ENCODE results near the gene PLCL2.

PLCL2 gene

DNA sequence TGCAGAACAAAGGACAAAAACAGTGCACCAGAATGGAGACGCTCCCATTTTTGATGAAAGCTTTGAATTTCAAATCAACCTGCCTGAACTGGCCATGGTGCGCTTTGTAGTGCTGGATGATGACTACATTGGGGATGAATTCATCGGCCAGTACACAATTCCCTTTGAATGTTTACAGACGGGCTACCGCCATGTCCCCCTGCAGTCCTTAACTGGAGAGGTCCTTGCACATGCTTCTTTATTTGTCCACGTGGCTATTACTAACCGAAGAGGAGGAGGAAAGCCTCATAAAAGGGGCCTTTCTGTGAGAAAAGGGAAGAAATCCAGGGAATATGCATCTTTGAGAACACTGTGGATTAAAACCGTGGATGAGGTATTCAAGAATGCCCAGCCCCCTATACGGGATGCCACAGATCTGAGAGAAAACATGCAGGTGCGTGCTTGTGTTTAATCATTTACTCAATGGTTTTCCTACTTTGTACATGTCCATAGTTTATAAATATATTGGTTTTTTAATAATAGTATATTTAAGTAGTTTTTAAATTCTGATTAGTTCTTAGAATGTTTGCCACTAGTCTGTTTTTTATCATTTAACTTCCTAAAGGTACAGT lies 127.1 kb downstream of the PLCL2 start:
- Histone ChIP-seq H3K4me2 (ENCODE audit: low read length) (no peak overlapping the region), H4K20me1 (ENCODE audit: insufficient read depth, low read length) (no peaks in the 10 kb centered on the region), H3F3A (ENCODE audit: insufficient read depth, low read length) (no peaks in the 10 kb centered on the region), H2AFZ (ENCODE audit: low read length) (no peak overlapping the region), H3K36me3 (ENCODE audit: insufficient read depth, low read length) (peaks cover 54% of the 10 kb centered on the region), H3K4me3 (ENCODE audit: low read depth, low read length, poor library complexity, severe bottlenecking) (no peak overlapping the region), H3K9me3 (ENCODE audit: low read length) (no peaks in the 10 kb centered on the region), H3K27ac (ENCODE audit: low read depth, low read length, poor library complexity, severe bottlenecking) (no peak overlapping the region), H3K9ac (ENCODE audit: low read length) (no peak overlapping the region), H3K4me1 (ENCODE audit: insufficient read depth, low read length, severe bottlenecking) (no peaks in the 10 kb centered on the region), H3K9me2 (ENCODE audit: low read depth, low read length) (no peaks in the 10 kb centered on the region), H3K79me2 (ENCODE audit: insufficient read depth, low read length) (peaks cover 23% of the 10 kb centered on the region), H3K27me3 (ENCODE audit: insufficient read depth, low read length) (no peaks in the 10 kb centered on the region)
- no peak for TF ChIP-seq CTCF (IDR thresholded peaks at IDR 0.05; ENCODE audit: low read length)
- no peak for TF ChIP-seq EZH2 (IDR thresholded peaks at IDR 0.05; ENCODE audit: borderline replicate concordance, low read length)

DNA sequence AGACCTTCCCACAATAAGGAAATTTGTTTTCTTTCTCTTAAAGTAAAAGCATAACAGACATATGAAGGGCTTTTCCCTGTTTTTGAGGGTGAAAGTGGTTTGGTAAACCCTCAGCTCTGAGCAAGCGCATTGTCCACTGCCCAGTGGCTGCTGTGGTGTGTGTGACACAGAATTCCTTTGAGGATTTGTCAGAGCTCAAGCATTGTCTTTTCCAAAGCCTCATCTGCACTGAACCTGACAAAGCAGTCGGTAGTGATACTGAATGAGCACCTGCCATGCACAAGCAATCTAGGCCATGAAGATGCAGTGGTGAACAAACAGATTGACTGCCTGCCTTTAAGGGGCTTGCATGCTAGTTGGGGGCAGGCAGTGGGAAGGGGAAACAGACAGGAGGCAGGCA lies 128.3 kb downstream of the PLCL2 start:
- Histone ChIP-seq H3K9me2 (ENCODE audit: low read depth, low read length) (no peaks in the 10 kb centered on the region), H3F3A (ENCODE audit: insufficient read depth, low read length) (no peaks in the 10 kb centered on the region), H3K4me1 (ENCODE audit: insufficient read depth, low read length, severe bottlenecking) (no peaks in the 10 kb centered on the region), H3K36me3 (ENCODE audit: insufficient read depth, low read length) (peaks cover 62% of the 10 kb centered on the region), H3K9ac (ENCODE audit: low read length) (no peak overlapping the region), H3K27me3 (ENCODE audit: insufficient read depth, low read length) (no peaks in the 10 kb centered on the region), H3K9me3 (ENCODE audit: low read length) (no peaks in the 10 kb centered on the region), H3K4me3 (ENCODE audit: low read depth, low read length, poor library complexity, severe bottlenecking) (no peak overlapping the region), H3K4me2 (ENCODE audit: low read length) (no peak overlapping the region), H3K79me2 (ENCODE audit: insufficient read depth, low read length) (peaks cover 11% of the 10 kb centered on the region; the same call in 1 of the 2 replicates), H2AFZ (ENCODE audit: low read length) (no peak overlapping the region), H3K27ac (ENCODE audit: low read depth, low read length, poor library complexity, severe bottlenecking) (no peak overlapping the region), H4K20me1 (ENCODE audit: insufficient read depth, low read length) (no peaks in the 10 kb centered on the region)
- no peak for TF ChIP-seq EZH2 (IDR thresholded peaks at IDR 0.05; ENCODE audit: borderline replicate concordance, low read length)
- no peak for TF ChIP-seq CTCF (IDR thresholded peaks at IDR 0.05; ENCODE audit: low read length)

DNA sequence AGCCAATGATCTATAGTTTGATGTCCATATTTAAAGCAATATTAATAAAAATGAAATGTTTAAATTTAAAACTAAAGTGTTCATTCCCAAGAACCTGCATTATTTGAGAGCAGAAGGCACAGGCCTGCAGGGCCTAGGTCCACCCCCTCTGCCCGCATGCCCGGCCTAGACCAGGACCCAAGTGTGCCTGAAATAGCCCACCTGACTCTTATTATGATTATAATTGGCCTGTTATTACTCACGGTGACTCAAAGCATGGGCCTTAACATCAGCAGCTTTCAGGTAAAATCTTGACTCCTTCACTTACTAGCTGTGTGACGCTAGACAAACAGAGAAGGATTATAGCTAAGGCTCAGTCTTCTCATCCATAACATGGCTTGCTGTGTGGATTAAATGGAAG lies 128.8 kb downstream of the PLCL2 start:
- Histone ChIP-seq H3K27me3 (ENCODE audit: insufficient read depth, low read length) (no peaks in the 10 kb centered on the region), H3K27ac (ENCODE audit: low read depth, low read length, poor library complexity, severe bottlenecking) (no peak overlapping the region), H3K9ac (ENCODE audit: low read length) (no peak overlapping the region), H4K20me1 (ENCODE audit: insufficient read depth, low read length) (no peaks in the 10 kb centered on the region), H3K9me2 (ENCODE audit: low read depth, low read length) (no peaks in the 10 kb centered on the region), H3K4me1 (ENCODE audit: insufficient read depth, low read length, severe bottlenecking) (no peaks in the 10 kb centered on the region), H3K4me2 (ENCODE audit: low read length) (no peak overlapping the region), H3K36me3 (ENCODE audit: insufficient read depth, low read length) (peaks cover 62% of the 10 kb centered on the region), H3K79me2 (ENCODE audit: insufficient read depth, low read length) (0 out of 2 replicates have a peak, but pooled peaks cover 8% of the 10 kb centered on the region), H3K4me3 (ENCODE audit: low read depth, low read length, poor library complexity, severe bottlenecking) (no peak overlapping the region), H3K9me3 (ENCODE audit: low read length) (no peaks in the 10 kb centered on the region), H3F3A (ENCODE audit: insufficient read depth, low read length) (no peaks in the 10 kb centered on the region), H2AFZ (ENCODE audit: low read length) (no peak overlapping the region)
- TF ChIP-seq EZH2 (IDR thresholded peaks at IDR 0.05; ENCODE audit: borderline replicate concordance, low read length) (no peak), CTCF (IDR thresholded peaks at IDR 0.05; ENCODE audit: low read length) (no peak)

Data from OCI-LY1 (cell line).